Activated CD8-positive, alpha-beta memory T cell treated with anti-CD3 and anti-CD28 coated beads, Interleukin-2, amount 50 U/mL, for 24 hours (primary cell): Measurements from ENCODE around the gene KATNBL1.
"Not testable (repeated sequence)": the region's sequence is repeated elsewhere in the genome, so short reads cannot be mapped to it uniquely, and the experiment has no call there.

ENCODE experiments used
- DNase-seq: peaks from one replicate; pipeline ENCODE4 v3.0.0-alpha.2; 2020; ENCODE audit errors: extremely low read depth

KATNBL1 gene

DNA sequence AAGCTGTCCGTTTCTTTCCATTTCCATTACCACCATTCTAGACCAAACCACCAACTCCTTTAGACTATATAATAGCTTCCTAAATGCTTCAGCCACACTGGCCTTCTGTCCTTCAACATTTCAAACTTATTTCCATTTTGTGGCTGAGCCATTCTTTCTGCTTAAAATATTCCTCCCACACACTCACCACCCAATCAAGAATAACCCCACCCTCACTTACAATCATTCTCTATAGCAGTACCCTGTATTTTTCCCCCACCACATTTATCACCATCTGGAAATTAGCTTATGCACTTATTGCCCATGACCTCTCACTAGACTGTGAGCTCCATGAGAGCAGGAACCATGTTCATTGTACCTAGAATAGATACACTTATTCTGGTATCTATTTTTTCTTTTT is 6.6 kb downstream of the KATNBL1 start:
- DNase-seq, result no peak

DNA sequence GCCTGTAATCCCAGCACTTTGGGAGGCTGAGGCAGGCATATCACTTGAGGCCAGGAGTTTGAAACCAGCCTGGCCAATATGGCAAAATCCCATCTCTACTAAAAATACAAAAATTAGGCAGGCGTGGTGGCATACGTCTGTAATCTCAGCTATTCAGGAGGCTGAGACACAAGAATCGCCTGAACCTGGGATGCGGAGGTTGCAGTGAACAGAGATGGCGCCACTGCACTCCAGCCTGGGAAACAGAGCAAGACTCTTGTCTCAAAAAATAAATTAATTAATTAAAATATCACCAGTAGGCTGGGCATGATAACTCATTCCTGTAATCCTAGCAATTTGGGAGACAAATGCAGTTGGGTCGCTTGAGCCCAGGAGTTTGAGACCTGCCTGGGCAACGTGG is 16.6 kb downstream of the KATNBL1 start:
- not testable (repeated sequence) for DNase-seq

- no peak for DNase-seq
Observed at GRCh38 chr15:34188711-34189110, 21.2 kb downstream of the KATNBL1 start.

DNA sequence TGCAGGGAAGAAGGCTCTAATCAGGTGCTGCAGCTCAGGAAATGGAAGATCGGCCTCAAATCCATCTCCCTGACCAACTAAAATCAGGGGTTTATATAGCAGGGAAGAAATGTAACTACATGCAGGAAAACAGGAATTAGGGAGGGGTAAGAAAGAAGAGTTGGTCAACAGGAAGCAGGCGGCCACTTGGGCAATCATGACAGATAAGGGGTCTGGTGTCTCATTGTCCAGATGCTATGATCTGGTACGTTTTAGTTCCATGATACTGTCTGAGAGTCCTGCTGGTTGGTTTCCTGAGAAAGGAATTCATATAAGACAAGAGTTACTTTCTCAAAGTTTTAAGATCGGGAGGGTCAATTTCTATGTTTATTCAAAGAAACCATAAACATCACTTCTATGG is 24.2 kb downstream of the KATNBL1 start:
- no peak for DNase-seq

DNA sequence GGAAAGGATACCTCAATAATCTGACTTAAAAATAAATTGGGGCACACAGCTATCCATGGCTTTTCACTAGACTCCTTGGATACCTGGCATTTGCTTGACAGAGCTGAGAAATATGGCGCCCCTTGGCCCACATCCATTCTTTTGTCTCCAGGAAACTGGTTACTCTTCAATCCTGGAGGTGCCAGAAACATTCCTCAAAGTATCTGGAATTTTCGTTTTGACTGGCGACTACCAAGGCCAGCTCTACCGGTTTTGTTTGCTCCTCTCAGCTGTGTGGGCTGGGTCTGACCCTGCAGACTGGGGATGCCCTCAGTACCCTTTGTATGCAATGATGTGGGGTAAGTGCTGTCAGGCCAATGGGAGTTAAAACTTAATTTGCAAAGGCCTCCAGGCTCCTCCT is 27.0 kb downstream of the KATNBL1 start:
- no peak for DNase-seq

- DNase-seq, result no peak
Observed at GRCh38 chr15:34179234-34179633, 30.7 kb downstream of the KATNBL1 start.

DNA sequence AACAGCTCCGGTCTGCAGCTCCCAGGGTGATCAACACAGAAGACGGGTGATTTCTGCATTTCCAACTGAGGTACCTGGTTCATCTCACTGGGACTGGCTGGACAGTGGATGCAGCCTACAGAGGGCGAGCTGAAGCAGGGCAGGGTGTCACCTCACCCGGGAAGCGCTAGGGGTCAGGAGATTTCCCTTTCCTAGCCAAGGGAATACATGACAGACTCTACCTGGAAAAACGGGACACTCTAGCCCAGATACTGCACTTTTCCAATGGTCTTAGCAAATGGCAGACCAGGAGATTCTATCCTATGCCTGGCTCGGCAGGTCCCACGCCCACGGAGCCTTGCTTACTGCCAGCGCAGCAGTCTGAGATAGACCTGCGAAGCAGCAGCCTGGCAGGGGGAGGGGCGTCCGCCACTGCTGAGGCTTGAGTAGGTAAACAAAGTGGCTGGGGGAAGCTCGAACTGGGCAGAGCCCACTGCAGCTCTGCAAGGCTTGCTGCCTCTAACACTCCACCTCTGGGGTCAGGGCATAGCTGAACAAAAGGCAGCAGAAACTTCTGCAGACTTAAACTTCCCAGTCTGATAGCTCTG is 43.8 kb downstream of the KATNBL1 start:
- not testable (repeated sequence) for DNase-seq

DNA sequence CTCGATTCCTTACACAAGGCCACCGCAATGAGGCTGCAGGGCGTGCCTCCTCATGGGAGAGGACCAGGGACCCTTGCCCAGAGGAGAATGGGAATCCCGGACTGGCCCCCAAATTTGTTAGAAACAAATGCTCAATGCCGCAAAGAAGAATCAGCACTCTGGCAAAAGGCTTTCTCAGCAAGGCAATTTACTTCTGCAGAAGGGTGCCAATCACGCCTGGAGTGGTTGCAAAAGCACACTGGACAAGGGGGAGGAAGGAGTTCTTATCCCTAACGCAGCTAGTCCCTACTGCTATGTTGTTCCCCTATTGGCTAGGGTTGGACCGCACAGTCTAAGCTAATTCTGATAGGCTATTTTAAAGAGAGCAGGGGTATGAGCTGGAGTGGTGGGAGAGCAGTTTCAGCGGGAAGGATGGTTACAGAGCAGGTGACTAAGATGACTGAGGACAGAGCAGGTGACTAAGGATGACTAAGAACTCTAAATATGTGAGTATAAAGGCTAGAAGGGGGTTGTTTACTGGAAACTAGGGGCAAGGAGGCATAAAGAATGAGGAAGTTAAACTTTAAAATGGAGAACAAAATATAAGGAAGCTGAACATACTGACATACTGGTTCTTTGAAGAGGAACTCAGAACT is 48.5 kb downstream of the KATNBL1 start:
- DNase-seq, result no peak

GRCh38 chr15:34160735-34161134 is 49.2 kb downstream of the KATNBL1 start:
- DNase-seq, result no peak

- no peak for DNase-seq
Observed at GRCh38 chr15:34158355-34158754, 51.5 kb downstream of the KATNBL1 start.

DNA sequence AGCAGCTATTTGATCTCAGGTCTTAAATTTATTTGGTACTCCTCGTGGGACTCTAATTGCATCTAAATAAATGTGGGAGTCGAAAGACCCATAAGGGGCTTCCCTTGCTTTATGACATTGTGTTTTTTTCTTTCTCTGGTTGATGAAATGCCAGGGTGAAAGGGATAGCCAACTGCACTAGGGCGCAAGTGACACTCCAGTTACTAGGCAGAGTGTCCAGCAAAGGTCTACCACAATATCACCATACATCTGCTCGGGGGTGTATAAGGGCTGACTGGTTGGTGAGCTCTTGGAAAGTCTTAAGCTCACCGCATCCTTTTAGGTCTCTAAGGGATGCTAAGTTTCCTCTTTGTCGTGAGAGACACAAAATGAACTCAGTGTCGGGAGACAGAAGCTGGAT is 54.0 kb downstream of the KATNBL1 start:
- DNase-seq, result no peak

DNA sequence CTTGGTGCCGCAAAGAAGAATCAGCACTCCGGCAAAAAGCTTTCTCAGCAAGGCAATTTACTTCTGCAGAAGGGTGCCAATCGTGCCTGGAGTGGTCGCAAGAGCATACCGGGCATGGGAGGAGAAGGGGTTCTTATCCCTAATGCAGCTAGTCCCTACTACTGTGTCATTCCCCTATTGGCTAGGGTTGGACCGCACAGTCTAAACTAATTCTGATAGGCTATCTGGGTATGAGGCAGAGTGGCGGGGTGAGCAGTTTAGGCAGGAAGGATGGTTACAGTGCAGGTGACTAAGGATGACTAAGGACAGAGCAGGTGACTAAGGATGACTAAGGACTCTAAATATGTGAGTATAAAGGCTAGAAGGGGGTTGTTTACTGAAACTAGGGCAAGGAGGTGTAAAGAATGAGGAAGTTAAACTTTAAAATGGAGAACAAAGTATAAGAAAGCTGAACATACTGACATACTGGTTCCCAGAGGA is 55.1 kb downstream of the KATNBL1 start:
- DNase-seq, result no peak

- DNase-seq, result no peak
Observed at GRCh38 chr15:34147371-34148140, 62.3 kb downstream of the KATNBL1 start.

GRCh38 chr15:34133511-34133910 is 76.4 kb downstream of the KATNBL1 start:
- DNase-seq, result no peak

- no peak for DNase-seq
Observed at GRCh38 chr15:34132881-34133280, 77.0 kb downstream of the KATNBL1 start.

DNA sequence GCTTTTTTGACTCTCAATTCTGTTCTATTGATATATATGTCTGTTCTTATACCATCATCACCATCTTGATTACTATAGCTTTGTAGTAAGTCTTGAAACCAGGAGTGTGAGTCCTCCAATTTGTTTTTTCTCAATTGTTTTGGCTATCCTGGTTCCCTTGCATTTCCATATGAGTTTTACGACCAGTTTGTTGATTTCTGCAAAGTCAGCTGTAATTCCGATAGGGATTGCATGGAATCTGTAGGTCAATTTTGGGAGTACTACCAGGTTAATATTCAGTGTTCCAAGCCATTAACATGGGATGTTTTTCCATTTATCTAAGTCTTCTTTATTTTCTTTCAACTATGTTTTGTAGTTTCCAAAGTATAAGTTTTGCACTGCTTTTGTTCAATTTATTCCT is 81.0 kb downstream of the KATNBL1 start:
- no peak for DNase-seq

DNA sequence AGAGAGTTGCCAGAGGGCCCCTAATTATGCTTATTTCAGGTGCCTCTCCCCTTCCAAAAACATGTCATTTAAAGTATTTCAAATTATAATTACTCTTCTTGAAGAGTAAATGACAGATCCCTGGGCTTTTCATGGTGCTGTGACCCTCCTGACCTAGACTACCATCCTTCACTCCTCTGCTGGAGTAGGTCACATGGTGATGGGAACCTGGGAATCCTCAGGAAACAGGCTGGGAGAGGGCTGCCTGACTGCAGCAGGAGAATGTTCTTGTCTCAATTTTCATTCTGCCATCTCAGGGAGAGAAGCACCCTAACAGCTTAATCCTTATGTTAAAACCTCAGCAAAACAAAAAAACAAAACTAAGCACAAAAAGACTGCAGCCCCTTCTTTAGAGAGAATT is 83.4 kb downstream of the KATNBL1 start:
- DNase-seq, result no peak

GRCh38 chr15:34125945-34126344 is 84.0 kb downstream of the KATNBL1 start:
- no peak for DNase-seq

- DNase-seq, result no peak
Observed at GRCh38 chr15:34124651-34125050, 85.2 kb downstream of the KATNBL1 start.

DNA sequence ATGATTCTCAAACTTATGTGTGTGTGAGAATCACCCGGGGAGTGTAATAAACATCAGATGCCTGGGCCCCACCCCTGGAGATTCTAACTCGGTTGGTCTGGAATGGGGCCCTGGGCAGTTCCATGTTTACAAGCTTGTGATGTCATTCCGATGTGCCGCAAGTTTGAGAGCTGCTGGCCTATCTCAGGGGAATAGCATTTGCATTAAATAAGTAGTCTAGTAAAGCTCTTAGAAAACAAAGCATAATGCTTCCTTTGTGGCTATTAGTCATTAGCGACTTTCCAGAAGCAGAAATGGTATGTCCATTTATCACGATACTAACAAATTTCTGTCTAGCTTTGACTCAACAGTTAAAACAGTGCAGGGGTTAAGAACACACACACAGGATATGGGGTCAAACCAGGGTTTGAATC is 87.1 kb downstream of the KATNBL1 start:
- DNase-seq, result no peak

GRCh38 chr15:34121786-34122185 is 88.1 kb downstream of the KATNBL1 start:
- not testable (repeated sequence) for DNase-seq

GRCh38 chr15:34120420-34120819 is 89.5 kb downstream of the KATNBL1 start:
- not testable (repeated sequence) for DNase-seq

- no peak for DNase-seq
Observed at GRCh38 chr15:34119291-34119690, 90.6 kb downstream of the KATNBL1 start.
